Measurements from ENCODE around the gene CCDC7.

The CCDC7 gene

DNA sequence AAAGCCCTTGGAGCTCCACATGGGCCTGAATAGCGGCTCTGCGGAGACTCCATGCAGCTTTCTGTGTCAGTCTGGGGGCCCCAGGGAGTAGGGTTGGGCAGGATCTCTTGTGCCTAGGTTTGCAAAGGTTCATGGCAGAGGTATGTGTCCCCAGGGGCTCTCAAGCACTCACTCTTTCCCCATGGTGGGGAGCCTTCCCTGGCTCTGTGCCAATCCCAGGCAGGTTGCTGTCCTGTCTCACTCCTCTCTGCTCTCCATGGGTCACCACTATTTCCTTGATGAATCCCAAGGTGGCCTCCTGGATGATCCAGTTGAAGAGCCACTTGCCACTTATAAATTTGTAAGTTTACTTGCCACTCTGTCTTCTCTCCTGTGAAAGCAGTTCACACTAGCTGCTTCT is 238.4 kb downstream of the CCDC7 start:
- TF ChIP-seq, protein P1, sequence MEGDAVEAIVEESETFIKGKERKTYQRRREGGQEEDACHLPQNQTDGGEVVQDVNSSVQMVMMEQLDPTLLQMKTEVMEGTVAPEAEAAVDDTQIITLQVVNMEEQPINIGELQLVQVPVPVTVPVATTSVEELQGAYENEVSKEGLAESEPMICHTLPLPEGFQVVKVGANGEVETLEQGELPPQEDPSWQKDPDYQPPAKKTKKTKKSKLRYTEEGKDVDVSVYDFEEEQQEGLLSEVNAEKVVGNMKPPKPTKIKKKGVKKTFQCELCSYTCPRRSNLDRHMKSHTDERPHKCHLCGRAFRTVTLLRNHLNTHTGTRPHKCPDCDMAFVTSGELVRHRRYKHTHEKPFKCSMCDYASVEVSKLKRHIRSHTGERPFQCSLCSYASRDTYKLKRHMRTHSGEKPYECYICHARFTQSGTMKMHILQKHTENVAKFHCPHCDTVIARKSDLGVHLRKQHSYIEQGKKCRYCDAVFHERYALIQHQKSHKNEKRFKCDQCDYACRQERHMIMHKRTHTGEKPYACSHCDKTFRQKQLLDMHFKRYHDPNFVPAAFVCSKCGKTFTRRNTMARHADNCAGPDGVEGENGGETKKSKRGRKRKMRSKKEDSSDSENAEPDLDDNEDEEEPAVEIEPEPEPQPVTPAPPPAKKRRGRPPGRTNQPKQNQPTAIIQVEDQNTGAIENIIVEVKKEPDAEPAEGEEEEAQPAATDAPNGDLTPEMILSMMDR (IDR thresholded peaks at IDR 0.05; ENCODE audit: insufficient read depth, low read length) = no peak
- TF ChIP-seq, protein P2, sequence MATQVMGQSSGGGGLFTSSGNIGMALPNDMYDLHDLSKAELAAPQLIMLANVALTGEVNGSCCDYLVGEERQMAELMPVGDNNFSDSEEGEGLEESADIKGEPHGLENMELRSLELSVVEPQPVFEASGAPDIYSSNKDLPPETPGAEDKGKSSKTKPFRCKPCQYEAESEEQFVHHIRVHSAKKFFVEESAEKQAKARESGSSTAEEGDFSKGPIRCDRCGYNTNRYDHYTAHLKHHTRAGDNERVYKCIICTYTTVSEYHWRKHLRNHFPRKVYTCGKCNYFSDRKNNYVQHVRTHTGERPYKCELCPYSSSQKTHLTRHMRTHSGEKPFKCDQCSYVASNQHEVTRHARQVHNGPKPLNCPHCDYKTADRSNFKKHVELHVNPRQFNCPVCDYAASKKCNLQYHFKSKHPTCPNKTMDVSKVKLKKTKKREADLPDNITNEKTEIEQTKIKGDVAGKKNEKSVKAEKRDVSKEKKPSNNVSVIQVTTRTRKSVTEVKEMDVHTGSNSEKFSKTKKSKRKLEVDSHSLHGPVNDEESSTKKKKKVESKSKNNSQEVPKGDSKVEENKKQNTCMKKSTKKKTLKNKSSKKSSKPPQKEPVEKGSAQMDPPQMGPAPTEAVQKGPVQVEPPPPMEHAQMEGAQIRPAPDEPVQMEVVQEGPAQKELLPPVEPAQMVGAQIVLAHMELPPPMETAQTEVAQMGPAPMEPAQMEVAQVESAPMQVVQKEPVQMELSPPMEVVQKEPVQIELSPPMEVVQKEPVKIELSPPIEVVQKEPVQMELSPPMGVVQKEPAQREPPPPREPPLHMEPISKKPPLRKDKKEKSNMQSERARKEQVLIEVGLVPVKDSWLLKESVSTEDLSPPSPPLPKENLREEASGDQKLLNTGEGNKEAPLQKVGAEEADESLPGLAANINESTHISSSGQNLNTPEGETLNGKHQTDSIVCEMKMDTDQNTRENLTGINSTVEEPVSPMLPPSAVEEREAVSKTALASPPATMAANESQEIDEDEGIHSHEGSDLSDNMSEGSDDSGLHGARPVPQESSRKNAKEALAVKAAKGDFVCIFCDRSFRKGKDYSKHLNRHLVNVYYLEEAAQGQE (IDR thresholded peaks at IDR 0.05; ENCODE audit: insufficient replicate concordance, low read depth) = no peak
- TF ChIP-seq GABPA (IDR thresholded peaks at IDR 0.05; ENCODE audit: low read depth) = no peak
- no peak for TF ChIP-seq SPI1 (IDR thresholded peaks at IDR 0.05; ENCODE audit: borderline replicate concordance, low read depth)
- TF ChIP-seq POLR2AphosphoS5 (IDR thresholded peaks at IDR 0.05; ENCODE audit: low read depth) = no peak

DNA sequence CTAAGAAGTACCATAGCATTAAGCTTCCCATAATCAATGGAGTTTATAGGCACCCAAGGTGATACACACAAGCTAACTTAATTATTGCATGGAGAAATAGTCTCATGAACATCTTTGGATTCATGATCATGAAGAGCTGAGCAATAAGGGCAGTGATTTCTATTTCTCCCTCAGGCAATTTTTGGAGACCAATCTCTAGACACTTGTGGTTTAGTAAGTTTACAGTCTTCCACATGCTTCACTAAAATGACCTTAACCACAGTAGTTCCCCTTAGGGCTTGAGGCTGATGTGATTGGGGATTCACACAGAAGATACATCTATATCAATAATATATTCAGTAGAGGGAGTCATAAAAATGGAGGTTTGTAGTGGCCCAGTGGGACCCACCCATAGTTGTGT is 241.2 kb downstream of the CCDC7 start:
- Histone ChIP-seq H3K4me3 (replicated peaks; ENCODE audit: insufficient read depth, low read length) (no peak overlapping the region), H3K27me3 (ENCODE audit: insufficient read depth, poor library complexity, severe bottlenecking) (no peaks in the 10 kb centered on the region), H3K27ac (replicated peaks) (no peak overlapping the region)
- TF ChIP-seq SPI1 (IDR thresholded peaks at IDR 0.05; ENCODE audit: borderline replicate concordance, low read depth) = no peak
- TF ChIP-seq, protein P2 (IDR thresholded peaks at IDR 0.05; ENCODE audit: insufficient replicate concordance, low read depth) = no peak
- TF ChIP-seq, protein P1 (IDR thresholded peaks at IDR 0.05; ENCODE audit: insufficient read depth, low read length) = no peak
- TF ChIP-seq POLR2AphosphoS5 (IDR thresholded peaks at IDR 0.05; ENCODE audit: low read depth) = no peak
- TF ChIP-seq GABPA (IDR thresholded peaks at IDR 0.05; ENCODE audit: low read depth) = no peak
- DNase-seq (ENCODE audit: low read depth in 1 of 2, low spot score in 1 of 2) = no peak

More for the DNA sequence above, 238.4 kb downstream of the CCDC7 start:
- no peaks in the 10 kb centered on the region for H3K27me3 ChIP-seq (ENCODE audit: insufficient read depth, poor library complexity, severe bottlenecking)
- DNase-seq (ENCODE audit: low read depth in 1 of 2, low spot score in 1 of 2) = no peak
- no peak overlapping the region for H3K4me3 ChIP-seq (replicated peaks; ENCODE audit: insufficient read depth, low read length)
- no peak overlapping the region for H3K27ac ChIP-seq (replicated peaks)

DNA sequence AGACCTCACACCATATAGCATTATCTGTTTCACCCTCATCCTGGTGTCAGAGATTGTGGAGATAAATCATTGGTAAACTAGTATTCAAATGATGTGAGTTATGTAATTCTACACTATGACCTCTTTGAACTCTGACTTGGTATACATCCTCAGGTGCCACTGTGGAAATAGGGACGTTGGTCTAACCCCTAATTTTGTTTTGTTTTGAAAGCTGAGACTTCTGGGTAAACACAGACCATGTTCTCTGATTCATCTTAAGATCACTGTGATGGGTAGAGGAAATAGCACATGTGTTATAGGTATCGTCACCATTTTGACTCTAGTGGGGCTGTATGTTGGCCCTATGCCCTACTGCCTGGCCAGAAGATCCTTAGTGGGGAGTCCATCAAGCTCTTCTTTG is 241.6 kb downstream of the CCDC7 start:
- TF ChIP-seq POLR2AphosphoS5 (IDR thresholded peaks at IDR 0.05; ENCODE audit: low read depth) = no peak
- no peak for DNase-seq (ENCODE audit: low read depth in 1 of 2, low spot score in 1 of 2)
- no peak overlapping the region for H3K27ac ChIP-seq (replicated peaks)
- no peak overlapping the region for H3K4me3 ChIP-seq (replicated peaks; ENCODE audit: insufficient read depth, low read length)
- no peaks in the 10 kb centered on the region for H3K27me3 ChIP-seq (ENCODE audit: insufficient read depth, poor library complexity, severe bottlenecking)

DNA sequence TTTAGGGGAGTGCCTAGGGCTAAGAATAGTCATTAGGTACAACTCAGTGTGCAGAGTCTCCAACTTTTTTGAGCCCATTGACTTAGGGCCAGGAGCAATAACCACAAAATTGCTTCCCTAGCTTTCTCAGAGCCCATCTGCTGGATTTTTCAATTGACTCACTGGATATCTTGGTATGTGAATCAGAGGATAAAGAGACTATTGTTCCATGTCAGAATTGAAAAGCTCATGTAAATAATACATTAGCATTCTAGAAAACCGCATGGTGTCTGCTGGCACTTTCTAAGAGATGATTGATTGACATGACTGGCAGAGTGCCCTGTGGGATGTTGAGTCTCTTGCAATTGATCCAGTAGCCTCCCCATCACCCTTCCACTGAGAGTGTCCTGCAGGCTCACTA is 246.2 kb downstream of the CCDC7 start:
- Histone ChIP-seq H3K27me3 (ENCODE audit: insufficient read depth, poor library complexity, severe bottlenecking) (no peaks in the 10 kb centered on the region), H3K4me3 (replicated peaks; ENCODE audit: insufficient read depth, low read length) (no peak overlapping the region), H3K27ac (replicated peaks) (no peak overlapping the region)
- no peak for DNase-seq (ENCODE audit: low read depth in 1 of 2, low spot score in 1 of 2)
- TF ChIP-seq, protein P2 (IDR thresholded peaks at IDR 0.05; ENCODE audit: insufficient replicate concordance, low read depth) = no peak
- TF ChIP-seq SPI1 (IDR thresholded peaks at IDR 0.05; ENCODE audit: borderline replicate concordance, low read depth) (no peak), GABPA (IDR thresholded peaks at IDR 0.05; ENCODE audit: low read depth) (no peak), POLR2AphosphoS5 (IDR thresholded peaks at IDR 0.05; ENCODE audit: low read depth) (no peak)
- TF ChIP-seq, protein P1 (IDR thresholded peaks at IDR 0.05; ENCODE audit: insufficient read depth, low read length) = no peak
